GM12865 (cell line): ENCODE data around the gene AMOTL1.

Source experiments
- DNase-seq: peaks from one replicate; pipeline ENCODE4 v3.0.0; 2010; ENCODE audit warnings: low read depth
- H3K4me3 ChIP-seq: 2 replicates; pipeline ENCODE4 v1.5.1; 2011; ENCODE audit warnings: mild to moderate bottlenecking, low read depth, low read length, control low read depth
- TF ChIP-seq, protein P1 (sequence below): IDR thresholded peaks from 2 replicates; pipeline ENCODE4 v1.5.1; 2011; ENCODE audit warnings: low read length, control low read depth, low read depth, inconsistent platforms; ENCODE audit not compliant: insufficient read depth; ENCODE audit errors: missing control alignments

The AMOTL1 gene

DNA sequence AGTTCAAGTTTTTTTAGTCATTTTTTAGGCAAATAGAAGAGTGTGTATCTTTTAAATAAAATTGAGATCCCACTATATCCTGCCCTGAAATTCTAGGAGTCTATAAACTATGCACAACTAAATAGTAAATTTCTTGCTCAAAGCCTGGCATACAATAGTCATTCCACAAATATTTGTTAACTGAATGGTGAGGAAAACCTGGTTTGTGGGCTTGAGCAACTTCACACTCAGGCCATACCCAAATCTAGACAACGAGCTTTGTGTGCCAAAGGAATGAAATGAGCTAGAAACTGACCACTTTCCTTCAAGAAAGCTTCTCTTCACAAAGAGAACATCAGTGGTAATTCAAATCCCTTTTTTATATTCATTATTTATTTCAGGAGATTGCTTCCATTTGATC, 39.6 kb upstream of the AMOTL1 start:
- TF ChIP-seq, protein P1, sequence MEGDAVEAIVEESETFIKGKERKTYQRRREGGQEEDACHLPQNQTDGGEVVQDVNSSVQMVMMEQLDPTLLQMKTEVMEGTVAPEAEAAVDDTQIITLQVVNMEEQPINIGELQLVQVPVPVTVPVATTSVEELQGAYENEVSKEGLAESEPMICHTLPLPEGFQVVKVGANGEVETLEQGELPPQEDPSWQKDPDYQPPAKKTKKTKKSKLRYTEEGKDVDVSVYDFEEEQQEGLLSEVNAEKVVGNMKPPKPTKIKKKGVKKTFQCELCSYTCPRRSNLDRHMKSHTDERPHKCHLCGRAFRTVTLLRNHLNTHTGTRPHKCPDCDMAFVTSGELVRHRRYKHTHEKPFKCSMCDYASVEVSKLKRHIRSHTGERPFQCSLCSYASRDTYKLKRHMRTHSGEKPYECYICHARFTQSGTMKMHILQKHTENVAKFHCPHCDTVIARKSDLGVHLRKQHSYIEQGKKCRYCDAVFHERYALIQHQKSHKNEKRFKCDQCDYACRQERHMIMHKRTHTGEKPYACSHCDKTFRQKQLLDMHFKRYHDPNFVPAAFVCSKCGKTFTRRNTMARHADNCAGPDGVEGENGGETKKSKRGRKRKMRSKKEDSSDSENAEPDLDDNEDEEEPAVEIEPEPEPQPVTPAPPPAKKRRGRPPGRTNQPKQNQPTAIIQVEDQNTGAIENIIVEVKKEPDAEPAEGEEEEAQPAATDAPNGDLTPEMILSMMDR, result no peak
- DNase-seq, result no peak
- H3K4me3 ChIP-seq, result no peak overlapping the region

GRCh38 chr11:94728966-94729751, 39.0 kb upstream of the AMOTL1 start:
- no peak overlapping the region for H3K4me3 ChIP-seq
- TF ChIP-seq, protein P1, result no peak
- no peak for DNase-seq

DNA sequence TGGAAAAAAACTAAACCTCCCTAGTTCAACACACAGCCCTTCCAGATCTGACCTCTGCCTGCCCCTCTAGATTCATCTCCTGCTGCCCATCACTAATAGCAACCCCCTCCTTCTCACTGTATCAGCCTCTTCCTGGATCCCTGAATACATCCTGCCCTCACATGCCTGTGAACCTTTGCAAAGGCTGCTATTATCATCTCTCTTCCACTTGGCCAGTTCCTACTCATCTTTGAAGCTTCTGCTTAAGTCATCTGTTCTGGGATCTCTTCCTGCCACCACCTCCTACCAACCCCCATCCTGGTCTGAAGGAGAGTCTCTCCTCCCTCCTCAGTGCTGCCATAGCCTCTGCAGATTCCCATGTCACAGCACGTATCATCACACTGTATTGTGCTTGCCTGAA, 38.0 kb upstream of the AMOTL1 start:
- TF ChIP-seq, protein P1, result no peak

DNA sequence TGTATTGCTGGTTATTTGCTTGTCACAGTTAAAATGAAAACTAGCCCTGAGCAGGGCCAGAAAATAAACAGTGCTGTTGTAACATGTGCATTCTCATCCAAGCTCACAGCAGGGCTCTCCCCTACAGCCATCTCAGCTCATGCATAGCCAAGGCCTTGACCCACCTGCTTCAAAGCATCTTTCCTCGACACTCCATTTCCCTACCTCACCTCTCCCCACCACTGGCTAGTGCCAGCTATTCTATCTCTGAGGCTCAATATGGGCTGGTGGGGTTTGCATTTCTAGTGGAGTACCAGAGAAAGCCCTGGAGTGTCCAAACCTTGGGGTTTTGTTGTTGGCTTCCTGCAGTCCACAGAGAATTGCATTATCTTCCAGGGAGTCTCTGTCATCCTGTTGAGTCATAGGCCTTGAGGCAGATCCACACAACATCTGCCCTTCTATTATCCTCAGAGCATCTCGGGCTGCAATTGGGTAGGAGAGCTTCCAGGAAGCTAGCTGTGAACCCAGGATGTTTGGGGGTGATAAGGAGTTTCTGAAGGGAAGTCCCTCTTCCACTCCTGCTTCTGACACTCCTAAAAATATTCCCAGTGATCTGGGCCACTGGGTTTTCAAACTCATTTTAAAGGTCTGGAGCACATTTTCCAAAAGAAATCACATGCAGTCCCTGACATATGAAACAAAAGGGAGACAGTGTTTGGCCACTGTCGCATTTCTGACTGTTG, 36.1 kb upstream of the AMOTL1 start:
- DNase-seq, result no peak
- TF ChIP-seq, protein P1, result no peak
- no peak overlapping the region for H3K4me3 ChIP-seq

More for the DNA sequence above, 38.0 kb upstream of the AMOTL1 start:
- DNase-seq, result no peak
- H3K4me3 ChIP-seq, result no peak overlapping the region

GRCh38 chr11:94732617-94733281, 35.4 kb upstream of the AMOTL1 start:
- H3K4me3 ChIP-seq, result no peak overlapping the region
- TF ChIP-seq, protein P1, result no peak
- DNase-seq, result no peak

DNA sequence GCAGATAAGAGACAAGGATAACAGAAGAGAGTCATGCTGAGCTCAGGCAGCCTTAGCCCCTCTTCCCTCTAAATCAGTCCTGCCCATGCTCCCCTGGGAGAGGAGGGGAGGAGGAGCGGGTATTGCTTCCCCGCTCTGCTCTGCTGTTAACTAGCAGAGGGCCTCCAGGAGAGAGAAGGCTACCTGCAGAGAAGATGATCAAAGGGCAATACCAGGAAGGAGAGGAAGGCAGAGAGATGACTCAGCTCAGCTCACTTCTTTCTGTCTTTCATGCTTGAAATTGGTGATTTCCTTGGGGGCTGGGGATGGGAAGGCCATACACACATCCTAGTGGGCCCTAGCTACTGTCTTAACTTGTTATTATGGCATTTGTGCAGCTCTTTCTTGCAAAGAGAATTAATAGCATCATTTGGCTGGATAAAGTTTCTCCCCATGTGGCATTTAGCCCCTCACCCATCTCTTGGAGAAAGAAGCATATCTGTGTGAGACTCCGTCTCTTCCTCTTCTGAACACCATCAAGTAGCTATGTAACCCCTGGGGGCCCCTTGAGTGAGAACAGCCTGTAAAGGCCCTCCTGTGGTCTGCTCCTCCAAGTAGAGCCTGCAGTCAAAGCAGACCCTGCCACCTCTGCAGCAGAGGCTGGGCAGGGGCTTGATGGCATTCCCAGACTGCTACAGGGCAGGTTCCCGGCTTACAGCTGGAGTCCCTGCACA, 33.4 kb upstream of the AMOTL1 start:
- H3K4me3 ChIP-seq, result no peak overlapping the region
- TF ChIP-seq, protein P1, result no peak
- no peak for DNase-seq
